Erythroblast (primary cell): Measurements from ENCODE around the gene CCDC68.

Source experiments
- GATA1 ChIP-seq: IDR thresholded peaks from 2 replicates; pipeline ENCODE4 v1.6.1; 2011; ENCODE audit warnings: low read depth, mild to moderate bottlenecking, control low read depth, low read length, moderate library complexity
- POLR2A ChIP-seq: IDR thresholded peaks from 2 replicates; pipeline ENCODE4 v1.6.1; 2011; ENCODE audit warnings: mild to moderate bottlenecking, low read length

DNA sequence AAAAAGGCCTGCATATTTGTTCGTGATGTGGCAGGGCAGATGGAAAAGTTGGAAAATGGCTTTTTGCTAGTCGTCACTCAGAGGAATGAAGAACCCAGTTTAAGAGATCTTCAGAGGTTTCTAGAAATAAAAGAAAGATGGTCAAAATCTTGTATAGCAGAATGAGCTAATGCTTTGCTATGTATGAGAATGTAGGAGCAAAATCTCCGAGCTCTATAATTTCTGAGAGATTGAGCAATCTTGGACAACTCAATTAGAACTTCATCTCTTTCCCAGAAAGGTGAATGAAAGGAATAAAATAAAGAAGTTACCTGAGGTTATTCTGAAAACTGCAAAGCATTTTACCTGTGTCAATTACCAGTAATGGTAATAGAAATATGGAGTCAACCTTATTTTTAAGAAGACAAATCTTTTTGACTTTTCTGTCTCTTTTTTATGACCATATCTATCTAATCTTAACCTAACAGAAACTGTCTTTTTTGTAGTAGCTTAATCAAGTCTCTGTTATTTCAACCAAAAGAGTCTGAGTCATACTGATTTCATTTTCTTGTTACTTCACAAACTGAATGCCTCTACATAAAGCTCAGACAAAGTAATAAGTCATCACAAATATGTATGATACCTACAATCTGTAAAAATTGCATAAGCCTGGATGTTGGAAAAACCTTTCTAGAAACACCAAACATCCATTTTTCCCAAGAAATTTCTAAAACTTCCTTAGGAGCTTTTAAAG, 32.5 kb downstream of the CCDC68 start:
- TF ChIP-seq POLR2A (no peak), GATA1 (no peak)
